ENCODE data around the gene AP3B1.

AP3B1 gene

GRCh38 chr5:78293851-78294247 is 649 bp downstream of the AP3B1 start:
- DNase-seq (ENCODE audit: low read depth), result peak; percentile 25
- no peak for TF ChIP-seq CTCF (conservative IDR thresholded peaks at IDR 0.05; ENCODE audit: low read depth, low read length)
- H3K4me3 ChIP-seq (ENCODE audit: low read depth, low read length), result peak overlapping the region; percentile 98

DNA sequence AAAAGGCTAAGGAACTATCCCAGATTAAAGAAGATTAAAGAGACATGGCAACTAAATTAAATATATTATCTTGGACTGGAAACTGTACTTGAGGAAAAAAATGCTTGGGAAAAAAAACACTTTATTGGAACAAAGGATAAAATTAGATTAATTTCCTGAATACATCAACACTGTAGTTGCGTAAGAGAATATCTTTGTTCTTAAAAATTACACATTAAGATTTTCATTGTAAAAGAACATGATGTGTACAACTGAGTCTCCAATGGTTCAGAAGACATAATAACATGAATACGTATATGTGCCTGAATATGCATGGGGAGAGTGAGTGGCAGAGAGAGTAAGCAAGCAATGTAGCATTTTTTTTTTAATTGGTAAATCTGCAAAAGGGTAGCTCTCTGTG is 2.8 kb downstream of the AP3B1 start:
- no peak for TF ChIP-seq CTCF (conservative IDR thresholded peaks at IDR 0.05; ENCODE audit: low read depth, low read length)
- no peak for DNase-seq (ENCODE audit: low read depth)
- no peak overlapping the region for H3K4me3 ChIP-seq (ENCODE audit: low read depth, low read length)

DNA sequence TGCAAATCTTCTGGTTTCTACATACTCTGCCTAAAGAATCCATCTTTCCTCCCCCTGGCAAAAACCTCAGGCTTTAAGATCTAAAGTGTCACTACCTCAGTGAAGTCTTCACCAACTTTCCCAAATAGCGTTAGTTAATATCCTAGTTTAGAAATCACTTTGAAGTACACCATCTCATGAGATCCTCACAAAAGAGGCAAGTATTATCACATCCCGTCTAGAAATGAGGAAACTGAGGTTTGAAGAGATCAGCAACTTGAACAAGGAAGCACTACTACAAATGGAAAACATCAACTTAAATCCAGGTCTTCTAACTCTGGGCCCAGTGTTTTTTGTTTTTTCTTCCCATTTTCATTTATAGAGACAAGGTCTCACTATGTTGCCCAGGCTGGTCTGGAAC is 4.6 kb downstream of the AP3B1 start:
- no peak for DNase-seq (ENCODE audit: low read depth)
- no peak overlapping the region for H3K4me3 ChIP-seq (ENCODE audit: low read depth, low read length)
- TF ChIP-seq CTCF (conservative IDR thresholded peaks at IDR 0.05; ENCODE audit: low read depth, low read length), result no peak

GRCh38 chr5:78288246-78288645 is 6.3 kb downstream of the AP3B1 start:
- TF ChIP-seq CTCF (conservative IDR thresholded peaks at IDR 0.05; ENCODE audit: low read depth, low read length), result no peak
- H3K4me3 ChIP-seq (ENCODE audit: low read depth, low read length), result no peak overlapping the region
- no peak for DNase-seq (ENCODE audit: low read depth)

DNA sequence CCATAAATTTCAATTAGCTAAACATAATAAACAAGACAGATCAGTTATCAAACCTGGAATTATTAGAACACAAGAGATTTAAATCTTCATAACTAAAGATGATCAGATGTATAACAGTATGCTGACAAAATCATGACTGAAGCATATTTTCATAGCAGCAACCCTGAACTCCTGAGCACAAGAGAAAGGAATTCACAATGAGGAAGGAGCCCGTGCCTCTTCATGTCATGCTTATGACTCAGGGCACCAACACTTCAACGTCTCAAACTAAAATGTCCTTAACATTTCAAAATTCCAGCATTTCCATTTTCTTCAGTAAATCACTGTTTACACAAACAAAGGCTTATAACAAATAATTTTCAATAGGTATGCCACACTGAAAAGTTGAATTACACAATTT is 6.7 kb downstream of the AP3B1 start:
- DNase-seq (ENCODE audit: low read depth), result peak; percentile 85
- H3K4me3 ChIP-seq (ENCODE audit: low read depth, low read length), result no peak overlapping the region
- no peak for TF ChIP-seq CTCF (conservative IDR thresholded peaks at IDR 0.05; ENCODE audit: low read depth, low read length)

DNA sequence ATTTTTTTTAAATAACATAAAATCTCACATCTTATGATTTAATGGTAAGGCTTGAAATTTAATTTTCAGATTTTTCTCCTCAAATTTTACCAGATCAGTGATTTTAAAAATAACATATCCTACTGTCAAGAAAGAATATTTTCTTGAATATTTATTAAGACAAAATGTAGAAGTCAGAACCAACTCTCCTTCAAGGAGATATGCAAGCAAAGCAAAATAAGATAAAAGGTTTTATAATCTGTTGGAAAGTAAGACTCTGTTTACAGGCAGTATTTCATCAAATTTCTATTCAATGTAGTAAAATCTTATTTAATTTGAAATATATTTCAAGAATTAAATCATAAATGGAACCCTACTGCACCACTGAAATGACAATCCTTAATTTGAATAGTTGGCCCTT is 7.3 kb downstream of the AP3B1 start:
- TF ChIP-seq CTCF (conservative IDR thresholded peaks at IDR 0.05; ENCODE audit: low read depth, low read length), result no peak
- H3K4me3 ChIP-seq (ENCODE audit: low read depth, low read length), result no peak overlapping the region
- DNase-seq (ENCODE audit: low read depth), result no peak

- peak; percentile 55 for DNase-seq (ENCODE audit: low read depth)
- no peak overlapping the region for H3K4me3 ChIP-seq (ENCODE audit: low read depth, low read length)
- TF ChIP-seq CTCF (conservative IDR thresholded peaks at IDR 0.05; ENCODE audit: low read depth, low read length), result no peak
Measured at GRCh38 chr5:78286290-78286689, 8.2 kb downstream of the AP3B1 start.
